Fibroblast of skin of left quadriceps (primary cell): ENCODE data around the gene HOXC11.

Experiments used
- DNase-seq, 2 experiments: peaks; one replicate each; pipeline ENCODE4 v3.0.0-alpha.2; 2013; ENCODE audit warnings: low read depth in 2 of 2

HOXC11 gene

DNA sequence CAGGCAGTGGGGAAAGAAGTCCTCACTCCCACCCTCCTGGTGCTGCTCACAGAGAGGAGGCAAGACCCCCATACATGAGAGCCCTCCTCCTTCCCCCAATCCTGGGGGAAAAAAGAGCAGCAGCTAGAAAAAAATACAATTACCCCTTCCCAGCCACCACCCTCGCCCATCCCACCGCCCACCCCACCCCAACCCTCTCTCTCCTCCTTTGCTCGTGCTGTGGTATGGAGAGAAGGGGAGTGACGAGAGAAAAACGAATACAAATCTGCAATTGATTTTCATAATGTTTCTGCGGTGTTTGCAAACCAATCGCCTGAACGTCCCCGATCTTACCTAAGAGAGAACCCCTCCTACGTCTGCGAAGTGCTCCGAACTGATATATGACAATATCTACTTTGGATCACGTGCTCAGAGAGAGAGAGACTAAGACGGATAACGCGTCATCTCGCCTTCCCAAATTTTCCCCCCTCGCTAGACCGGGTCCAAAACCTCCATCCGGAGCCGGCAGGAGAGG lies at the start of gene HOXC11:
TSS of gene HOXC11 (plus strand) at position 405 of the 514 bp plus-strand sequence. CDS start 116 bp downstream, outside the sequence.
- DNase-seq: no peak

DNA sequence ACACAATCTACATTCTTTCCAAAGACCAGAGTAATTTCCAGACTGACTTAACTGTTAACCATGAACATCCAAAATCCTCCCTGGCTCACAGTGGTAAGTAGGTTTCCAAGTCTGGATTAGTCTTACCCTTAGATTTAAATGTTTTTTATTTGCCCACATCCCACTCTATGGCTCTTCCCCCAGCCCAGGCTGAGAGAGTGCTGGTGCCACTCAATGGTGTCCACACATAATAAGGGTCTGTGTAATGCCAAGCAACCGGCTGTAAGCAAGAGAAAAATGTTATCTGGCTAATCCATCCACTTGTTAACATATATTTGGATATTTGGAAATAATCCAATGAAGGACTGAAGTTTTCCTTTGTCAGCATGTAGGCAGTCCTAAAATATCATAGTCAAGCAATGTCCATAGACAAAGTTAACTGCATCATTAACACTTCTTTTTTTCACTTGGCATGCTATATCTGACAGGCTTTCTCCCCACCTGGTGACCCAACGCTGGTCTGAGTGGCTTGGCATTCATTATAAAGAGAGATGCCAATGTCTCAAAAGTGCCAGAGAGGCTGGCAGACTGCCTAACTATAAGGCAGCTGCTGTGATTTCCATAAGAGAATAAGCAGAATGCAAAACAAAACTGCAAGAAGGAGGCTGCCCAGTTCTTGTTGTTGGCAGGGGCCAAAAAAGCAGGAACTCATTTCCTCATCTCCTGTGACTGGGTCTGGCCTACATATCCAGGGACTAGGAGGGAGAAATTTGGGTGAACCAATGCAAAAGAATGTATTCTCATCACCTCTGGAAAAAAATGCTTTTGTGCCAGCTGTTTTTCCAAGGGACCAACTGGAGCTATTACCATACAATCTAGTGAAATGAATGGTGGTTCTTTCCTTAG lies 48.2 kb upstream of the HOXC11 start:
- no peak for DNase-seq

DNA sequence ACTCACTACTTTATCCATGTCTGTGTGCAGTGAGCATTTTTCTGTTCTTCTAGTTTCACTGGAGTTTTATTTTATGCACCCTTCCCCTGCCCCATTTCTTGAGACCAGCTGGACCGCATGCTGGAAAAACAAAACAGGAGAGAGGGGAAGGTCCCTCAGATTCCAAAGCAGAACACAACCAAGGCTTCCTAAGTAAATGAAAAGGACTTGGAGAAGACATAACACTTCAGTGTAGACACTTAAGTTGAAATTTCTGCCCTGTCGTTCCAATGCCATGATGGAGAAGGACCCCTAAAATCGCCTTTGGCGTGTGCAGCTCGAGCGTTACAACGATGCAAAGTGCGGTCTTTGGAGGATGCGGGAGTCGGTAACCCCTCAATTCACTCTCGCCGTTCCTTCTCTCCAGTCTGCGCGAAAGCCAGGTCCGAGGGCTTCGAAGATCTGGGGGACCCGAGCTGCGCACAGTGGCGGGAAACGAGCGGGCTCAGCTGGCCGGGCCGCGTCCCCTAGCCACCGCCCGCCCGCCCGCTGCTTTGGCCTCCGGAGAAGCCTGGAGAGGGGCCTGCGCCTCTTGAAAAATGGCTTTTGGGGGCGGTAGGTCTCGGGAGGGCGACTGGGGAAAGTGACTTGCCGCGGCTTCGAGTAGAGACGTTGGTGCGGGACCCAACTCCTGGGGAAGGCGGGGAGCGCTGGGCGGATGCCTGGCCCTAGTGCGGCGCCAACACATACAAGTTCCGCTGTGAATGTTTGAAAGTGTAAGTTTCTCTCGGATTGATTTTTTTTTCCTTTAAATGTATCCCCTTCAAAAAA lies 45.5 kb upstream of the HOXC11 start:
- no peak for DNase-seq

DNA sequence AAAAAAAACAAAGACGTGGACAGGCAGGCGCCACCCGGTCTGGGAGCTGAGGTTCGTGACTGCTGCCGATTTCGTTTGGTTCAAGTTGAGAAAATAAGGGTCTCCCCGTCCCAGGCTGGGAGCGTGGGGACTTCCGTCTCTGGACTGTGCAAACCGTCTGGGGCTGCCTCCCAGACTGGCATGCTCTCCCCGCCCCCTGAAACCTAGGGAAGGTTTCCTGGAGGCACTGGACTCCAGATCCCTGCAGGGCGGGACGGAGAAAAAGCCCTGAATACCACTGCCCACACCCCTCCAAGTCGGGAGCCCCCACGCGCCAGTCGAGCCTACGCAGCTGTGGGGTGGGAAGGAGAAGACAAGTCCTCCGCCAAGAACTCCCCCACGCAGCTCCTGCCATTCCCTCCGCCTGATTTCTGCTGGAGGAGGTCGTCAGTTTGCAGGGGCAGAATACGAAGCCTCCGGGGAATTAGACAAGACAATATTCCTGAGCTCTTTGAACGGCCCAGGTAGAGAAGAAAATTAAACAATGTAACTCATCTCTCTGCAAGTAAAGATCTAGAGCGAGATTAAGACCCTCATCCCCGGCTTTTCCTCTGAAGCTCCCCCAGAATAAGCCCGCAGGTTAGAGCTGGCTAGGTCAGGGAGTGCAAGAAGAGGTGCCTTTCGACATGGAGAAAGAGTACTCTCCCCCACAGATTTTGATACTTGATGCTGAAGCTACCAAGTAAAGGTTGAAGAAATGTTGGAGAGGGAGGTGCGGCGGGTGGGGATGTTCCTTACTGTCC lies 44.7 kb upstream of the HOXC11 start:
- DNase-seq: no peak

DNA sequence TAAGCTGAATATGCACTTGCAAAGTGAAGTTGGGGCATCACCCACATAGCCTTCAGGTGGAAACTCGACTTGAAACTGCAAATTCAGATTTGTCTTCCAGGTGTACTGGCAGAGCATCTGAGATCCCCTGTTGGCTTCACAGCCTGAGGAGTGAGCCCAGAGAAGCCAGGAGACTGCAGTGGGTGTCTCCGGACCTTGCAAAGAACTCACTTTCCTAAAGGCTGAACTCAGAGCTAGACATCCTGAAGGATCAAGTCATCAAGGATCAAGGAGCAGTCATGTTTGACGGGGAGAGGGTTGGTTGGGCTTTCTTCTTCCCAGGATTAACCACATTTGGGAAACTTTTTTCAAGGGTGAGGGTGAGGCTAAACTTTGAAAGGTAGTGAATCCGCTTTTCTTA lies 43.4 kb upstream of the HOXC11 start:
- DNase-seq: no peak

DNA sequence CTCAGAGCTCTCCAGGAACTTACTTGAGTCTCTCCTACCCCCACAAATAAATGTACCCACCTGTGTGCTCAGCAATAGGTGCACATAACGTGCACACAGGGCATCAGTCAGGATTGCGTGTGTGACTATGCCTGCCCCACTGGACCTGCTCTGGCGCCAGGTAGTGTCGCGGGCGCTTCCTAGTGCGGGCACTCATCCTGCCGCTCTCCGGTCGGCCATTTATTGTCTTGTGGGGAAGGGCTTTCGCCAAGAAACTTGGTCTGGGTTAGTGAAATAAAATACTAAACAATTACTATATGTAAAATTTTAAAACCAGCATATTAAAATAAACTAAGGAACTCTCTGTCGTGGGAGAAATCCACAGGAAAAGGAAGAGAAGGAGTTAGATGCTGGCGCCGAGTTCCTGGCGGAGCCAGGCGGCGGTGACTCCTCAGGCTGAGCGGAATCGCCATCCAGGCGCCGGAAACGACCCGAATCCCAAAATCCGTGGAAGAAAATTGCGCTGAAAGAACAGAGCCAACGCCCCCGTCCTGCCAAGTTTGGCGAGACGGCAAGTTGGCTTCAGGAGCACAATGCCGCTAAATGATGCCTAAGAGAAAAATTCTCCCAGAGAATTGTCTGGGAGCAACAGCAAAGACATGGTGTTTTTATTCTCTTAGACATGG lies 42.2 kb upstream of the HOXC11 start:
- no peak for DNase-seq

DNA sequence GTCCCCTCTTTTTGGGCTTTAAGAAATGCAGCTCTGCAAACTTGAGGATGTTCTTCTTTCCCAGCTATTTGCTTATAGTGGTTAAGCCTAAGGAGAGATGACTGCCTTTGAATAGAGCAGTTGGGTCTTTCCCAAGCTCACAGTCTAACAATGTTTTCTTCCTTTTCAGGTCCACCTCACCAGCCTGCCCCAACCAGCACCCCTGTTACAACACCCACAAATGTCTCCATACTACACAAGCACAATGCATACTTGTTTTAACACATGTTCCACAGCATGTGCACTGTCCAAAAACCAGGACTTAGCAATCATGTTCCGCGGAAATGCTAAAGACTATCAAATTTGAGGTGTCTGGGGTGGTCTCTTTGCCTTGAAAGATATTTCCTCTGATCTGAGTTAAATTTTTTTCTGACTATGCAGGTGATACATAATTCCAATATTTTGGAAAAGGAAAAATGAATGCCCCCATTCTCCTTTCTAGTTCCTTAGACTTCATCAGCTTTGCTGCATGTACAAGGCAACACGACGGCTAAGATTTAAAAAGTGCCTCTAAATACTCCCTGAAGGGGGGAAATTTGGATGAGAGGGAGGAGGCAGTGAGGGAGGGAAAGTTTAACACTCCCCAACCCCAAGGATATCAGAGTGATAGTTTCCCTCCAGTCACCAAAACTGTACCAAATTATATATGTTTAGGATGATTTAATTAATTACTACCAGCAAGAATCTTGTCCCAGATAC lies 40.9 kb upstream of the HOXC11 start:
- DNase-seq: no peak

DNA sequence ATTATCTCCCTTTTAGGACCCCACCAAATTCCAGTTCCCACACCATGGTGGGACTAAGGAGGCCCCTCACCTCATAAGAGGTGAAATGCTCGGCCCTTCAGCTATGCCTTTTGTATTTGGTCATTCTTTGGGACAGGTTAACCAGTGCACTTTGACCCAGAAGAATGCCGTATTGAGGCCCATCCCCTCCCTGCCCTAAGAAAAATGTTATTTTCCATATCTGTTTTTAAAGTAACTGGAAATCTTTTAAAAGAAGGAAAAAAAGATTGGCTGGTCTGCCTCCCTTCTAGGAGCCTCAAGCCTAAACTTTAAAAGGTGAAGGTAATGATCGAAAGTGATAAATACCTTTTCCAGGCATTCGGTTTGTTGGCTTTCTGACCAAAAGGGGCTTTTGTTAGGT lies 40.0 kb upstream of the HOXC11 start:
- no peak for DNase-seq

DNA sequence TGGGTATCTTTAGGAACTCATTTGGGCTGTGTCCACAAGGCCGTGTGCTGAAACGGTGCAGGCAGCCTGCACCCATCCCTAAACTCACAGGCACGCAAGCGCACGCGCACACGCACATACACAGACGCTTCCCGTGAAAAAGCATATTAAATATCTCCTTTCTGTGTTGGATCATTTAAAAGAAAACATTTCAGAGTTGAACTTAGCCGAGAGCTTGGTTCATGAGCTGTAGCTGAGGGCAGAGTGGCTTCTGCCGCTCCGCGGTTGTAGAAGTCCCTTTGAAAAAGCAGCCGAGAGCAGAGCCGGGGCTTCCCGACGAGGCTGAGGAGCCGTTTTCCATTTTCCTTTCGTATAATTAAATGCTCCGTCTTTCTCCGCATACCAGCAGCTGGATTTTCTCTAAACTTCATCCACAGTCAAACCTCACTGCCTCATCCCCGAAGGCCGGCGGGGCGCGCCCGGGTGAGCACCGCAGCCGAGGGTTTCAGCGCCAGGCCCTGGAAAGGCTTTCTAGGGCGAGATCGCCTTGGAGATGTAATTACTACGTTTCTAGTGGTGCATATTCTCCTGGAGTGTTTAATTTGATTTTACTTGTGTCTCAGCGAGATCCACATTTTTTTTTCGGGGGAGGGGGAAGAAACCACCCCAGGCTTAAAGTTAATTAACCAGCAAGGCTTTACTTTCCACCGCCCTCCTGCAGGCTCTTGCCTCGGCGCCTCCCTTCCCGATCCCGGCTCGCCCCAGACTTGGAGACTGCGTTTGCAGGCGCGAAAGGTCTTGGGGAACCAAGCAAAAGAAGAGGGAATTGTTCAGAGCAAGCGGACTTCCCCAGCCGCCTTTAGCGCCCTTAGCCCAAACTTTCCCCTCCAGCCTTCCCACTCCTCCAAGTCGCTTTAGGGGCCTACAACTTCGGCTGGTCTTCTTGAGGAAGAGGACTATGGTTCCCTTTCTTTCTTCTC lies 37.3 kb upstream of the HOXC11 start:
- DNase-seq: no peak

DNA sequence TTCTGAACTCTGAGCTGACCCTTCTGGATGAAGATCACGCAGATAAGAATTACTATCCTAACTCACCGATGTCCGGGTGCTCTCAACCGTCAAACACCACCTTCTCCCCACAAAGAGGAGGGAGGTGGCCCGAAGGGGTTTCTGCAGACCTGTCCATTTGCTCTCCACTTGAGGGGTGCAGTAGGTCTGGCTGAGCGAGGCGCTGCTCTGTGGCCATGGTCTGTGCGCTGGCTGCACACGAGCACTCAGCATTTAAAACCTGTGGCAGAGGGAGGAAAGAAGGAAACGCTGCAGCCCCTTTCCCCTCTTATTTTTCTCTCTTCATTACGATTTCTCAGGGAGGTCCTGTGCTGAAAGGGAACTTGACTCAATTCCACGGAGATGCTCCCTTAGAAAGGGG lies 35.8 kb upstream of the HOXC11 start:
- DNase-seq: no peak

DNA sequence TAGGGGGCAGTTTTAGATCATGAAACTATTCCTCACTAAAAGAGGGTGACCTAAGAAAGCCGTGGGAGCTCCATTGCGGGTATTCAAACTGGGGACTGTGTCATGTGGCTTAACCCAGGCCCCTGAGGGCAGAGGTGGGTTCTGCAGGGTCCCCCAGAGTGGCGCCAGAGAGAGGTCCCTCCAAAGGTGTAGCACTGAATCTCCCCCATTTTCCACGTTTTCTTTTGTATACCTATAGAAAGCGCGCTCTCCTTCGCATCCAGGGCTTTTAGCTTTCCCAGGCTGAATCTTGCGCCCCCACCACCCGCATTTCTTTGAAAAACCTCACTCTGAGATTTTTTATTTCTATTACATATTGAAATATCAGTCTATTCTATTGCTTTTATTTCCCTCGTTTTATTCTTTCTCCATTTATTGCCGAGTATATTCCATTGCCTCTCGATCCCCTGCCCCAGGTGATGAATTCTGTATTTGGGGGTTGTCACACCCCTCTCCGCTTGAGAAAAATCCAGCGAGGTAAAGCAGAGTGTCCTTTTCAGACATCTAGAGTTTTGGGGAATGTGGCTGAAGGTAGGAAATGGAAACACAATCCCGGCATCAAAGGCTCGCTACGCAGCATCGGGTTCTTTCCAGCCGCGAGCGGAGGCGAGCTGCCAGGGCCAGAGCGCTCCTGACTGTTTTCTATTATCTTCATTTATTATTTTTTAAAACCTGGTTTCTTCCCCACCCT lies 35.2 kb upstream of the HOXC11 start:
- no peak for DNase-seq

DNA sequence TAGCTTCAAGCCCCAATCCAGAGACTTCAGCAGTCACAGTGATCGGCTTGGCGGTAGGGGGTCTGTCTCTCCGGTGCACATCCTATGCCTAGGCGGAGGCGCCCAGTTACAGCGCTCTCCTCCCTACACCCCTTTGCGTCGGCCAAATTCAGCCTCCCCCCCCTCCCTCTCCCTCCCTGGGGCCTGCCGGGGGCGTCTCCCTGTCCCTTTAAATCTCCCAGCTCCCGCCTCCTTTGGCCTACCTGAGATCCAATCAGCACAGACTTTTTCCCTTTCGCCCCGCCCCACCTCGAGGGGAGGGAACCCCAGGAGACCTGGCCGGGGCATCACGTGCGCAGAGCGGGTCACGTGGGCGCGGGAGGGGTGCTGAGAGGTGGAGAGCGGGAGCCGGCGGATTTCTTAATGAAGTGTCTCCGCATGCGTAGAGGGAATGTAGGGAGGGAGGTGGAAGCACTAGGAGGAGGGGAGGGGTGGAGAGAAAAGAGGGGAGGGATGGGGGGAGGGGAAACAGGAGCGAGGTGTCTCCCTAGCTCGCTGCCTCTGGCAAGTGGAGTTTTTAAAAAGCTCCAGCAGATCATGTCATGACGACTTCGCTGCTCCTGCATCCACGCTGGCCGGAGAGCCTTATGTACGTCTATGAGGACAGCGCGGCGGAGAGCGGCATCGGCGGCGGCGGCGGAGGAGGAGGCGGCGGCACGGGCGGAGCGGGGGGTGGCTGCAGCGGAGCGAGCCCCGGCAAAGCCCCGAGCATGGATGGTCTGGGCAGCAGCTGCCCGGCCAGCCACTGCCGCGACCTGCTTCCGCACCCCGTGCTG lies 34.4 kb upstream of the HOXC11 start, which contains the start of gene HOXC13:
TSS of gene HOXC13 (plus strand) at position 506 of the 815 bp plus-strand sequence. CDS start at position 582, 76 bp downstream.
- peak; percentile 35 to 40 for DNase-seq

DNA sequence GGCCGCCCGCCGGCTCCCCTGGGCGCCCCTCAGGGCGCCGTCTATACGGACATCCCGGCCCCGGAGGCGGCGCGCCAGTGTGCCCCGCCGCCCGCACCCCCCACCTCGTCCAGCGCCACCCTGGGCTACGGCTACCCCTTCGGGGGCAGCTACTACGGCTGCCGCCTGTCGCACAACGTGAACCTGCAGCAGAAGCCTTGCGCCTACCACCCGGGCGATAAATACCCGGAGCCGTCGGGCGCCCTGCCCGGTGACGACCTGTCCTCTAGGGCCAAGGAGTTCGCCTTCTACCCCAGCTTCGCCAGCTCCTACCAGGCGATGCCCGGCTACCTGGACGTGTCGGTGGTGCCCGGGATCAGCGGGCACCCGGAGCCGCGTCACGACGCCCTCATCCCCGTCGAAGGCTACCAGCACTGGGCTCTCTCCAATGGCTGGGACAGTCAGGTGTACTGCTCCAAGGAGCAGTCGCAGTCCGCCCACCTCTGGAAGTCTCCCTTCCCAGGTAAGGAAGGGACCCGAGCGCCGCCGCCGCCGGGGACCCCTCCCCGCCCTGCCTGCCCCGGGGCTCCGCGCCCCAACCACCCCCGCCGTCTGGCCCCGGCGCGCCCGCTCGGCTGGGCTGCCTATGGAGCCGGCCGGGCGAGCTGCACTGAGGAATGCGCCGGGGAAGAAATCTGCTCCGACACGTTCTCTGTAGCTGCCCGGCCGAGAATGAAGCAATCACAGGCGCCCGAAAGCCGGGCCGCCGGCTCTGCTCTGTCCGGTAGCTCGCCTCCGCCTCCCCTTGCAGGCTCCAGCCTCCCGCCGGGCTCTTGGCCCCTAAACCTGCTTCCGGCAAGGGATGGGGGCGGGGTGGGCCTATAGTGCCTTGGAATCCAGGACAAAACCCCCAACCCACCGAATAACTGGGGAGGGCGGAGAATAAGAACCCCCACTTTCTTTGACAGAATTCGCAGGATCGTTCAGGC lies 33.5 kb upstream of the HOXC11 start:
- DNase-seq: no peak

DNA sequence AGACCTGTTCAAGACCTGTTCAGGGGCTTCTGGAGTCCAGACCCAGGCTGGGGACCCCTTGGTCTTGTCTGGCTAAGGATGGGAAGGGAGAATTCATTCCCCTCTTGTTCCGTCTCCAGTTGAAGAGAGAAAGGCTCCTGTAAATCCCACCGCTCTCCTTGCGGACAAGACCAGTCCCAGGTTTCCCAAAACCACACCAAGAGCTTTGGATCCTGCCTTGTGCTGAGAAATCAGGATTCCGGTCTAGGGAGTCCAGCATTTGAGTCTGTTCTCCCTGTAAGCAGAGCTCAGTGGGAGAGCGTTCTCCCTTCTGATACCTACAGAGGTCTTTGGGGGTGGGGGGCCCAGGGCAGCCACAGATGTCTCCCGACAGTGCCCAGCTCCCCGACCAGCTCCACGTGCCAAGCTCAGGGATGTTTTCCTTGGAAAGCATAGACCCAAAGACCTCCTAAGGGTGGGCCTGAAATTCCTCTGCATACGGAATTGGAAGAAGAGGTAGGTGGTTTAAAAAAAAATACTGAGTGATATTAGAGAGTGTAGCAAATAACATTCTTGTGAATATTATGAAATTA lies 32.4 kb upstream of the HOXC11 start:
- no peak for DNase-seq

DNA sequence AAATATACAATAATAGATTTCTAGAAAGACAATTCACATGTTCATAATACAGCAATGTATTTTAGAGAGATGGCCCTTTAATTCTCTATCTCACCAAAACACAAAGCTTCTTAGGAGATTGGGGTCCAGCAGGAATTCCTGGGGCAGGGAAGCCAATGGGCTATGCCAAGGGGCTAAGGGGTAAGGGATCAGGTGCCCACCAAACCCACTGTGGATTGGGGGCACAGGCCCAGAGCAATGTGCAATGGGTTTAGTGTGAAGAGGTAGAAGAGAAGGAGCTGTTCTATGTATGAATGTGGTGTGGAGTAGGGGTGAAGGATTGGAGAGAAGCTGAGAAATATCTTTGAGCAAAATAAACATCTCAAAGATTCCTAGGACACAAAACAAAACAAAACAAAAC lies 31.7 kb upstream of the HOXC11 start:
- DNase-seq: no peak

DNA sequence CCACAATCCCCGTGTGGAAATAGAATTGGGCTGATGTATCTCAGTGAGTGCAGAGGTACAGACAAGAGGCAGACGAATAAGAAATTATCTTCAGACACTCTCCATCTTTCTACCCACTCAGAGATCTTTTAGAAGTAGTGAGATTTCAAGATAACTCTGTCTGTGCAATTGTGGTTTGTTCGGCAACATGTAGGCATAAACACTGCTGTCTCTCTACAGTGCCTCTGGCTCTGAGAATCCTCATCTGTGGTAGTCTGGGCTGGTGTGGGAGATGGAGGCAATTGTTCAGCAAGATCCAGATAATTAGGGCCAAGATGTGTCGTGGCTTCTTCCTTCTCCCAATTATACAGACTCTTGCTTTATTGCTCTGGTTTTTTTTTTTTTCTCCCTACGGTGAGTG lies 31.2 kb upstream of the HOXC11 start:
- DNase-seq: no peak
